GM23338 (cell line): Measurements from ENCODE around the gene GJB3. TPM values are rescaled to one million over a fixed set of nuclear protein-coding genes. Genes with fewer than 3 reads are reported as not detected.

ENCODE experiments used
- ATAC-seq: fragments of 200-7000 bp; cut with Tn5 transposase; 3 replicates; pipeline ENCODE4 v1.9.1; 2020
- DNase-seq: peaks from one replicate; pipeline ENCODE4 v3.0.0-alpha.2; 2015; ENCODE audit warnings: low spot score
- H2AFZ ChIP-seq: fragments of 200-600 bp; sonication (generic); 2 replicates; pipeline ENCODE4 v1.8.0; 2016; ENCODE audit warnings: antibody characterized with exemption, mild to moderate bottlenecking, moderate library complexity
- H3F3A ChIP-seq: fragments of 200-600 bp; sonication (generic); replicated peaks from 2 replicates; pipeline ENCODE4 v1.8.0; 2017; ENCODE audit warnings: antibody characterized with exemption, mixed run types, low read depth
- H3K27ac ChIP-seq: fragments of 200-600 bp; sonication (generic); 2 replicates; pipeline ENCODE4 v1.6.1; 2016; ENCODE audit warnings: low read depth
- H3K27me3 ChIP-seq: fragments of 200-600 bp; sonication (generic); 2 replicates; pipeline ENCODE4 v1.8.0; 2016; ENCODE audit warnings: mild to moderate bottlenecking, mixed run types, moderate library complexity; ENCODE audit not compliant: insufficient read depth
- H3K36me3 ChIP-seq: fragments of 200-600 bp; sonication (generic); 2 replicates; pipeline ENCODE4 v1.8.0; 2016; ENCODE audit warnings: mild to moderate bottlenecking; ENCODE audit not compliant: insufficient read depth
- H3K4me1 ChIP-seq: fragments of 200-600 bp; sonication (generic); 2 replicates; pipeline ENCODE4 v1.8.0; 2016; ENCODE audit warnings: mild to moderate bottlenecking, moderate library complexity; ENCODE audit not compliant: insufficient read depth
- H3K4me2 ChIP-seq: fragments of 200-600 bp; sonication (generic); 2 replicates; pipeline ENCODE4 v1.7.1; 2017; ENCODE audit warnings: mixed run types
- H3K4me3 ChIP-seq: fragments of 200-600 bp; sonication (generic); 2 replicates; pipeline ENCODE4 v1.6.1; 2016; ENCODE audit warnings: mixed run types
- H3K79me2 ChIP-seq: fragments of 200-600 bp; sonication (generic); replicated peaks from 2 replicates; pipeline ENCODE4 v1.8.0; 2017; ENCODE audit warnings: mild to moderate bottlenecking; ENCODE audit not compliant: insufficient read depth
- H3K9me2 ChIP-seq: fragments of 200-600 bp; sonication (generic); 2 replicates; pipeline ENCODE4 v1.8.0; 2017; ENCODE audit not compliant: insufficient read depth
- H4K20me1 ChIP-seq: fragments of 200-600 bp; sonication (generic); replicated peaks from 2 replicates; pipeline ENCODE4 v1.8.0; 2017; ENCODE audit warnings: mild to moderate bottlenecking; ENCODE audit not compliant: insufficient read depth
- H3K27ac Mint-ChIP-seq: 2 replicates; pipeline ENCODE4 v1.8.0; 2020; ENCODE audit warnings: inconsistent platforms, mild to moderate bottlenecking, moderate library complexity, mixed read lengths
- H3K27me3 Mint-ChIP-seq: 3 replicates; pipeline ENCODE4 v1.8.0; 2022; ENCODE audit warnings: low read depth, mild to moderate bottlenecking, moderate library complexity, mixed read lengths, inconsistent platforms; ENCODE audit not compliant: insufficient read depth, poor library complexity
- H3K36me3 Mint-ChIP-seq: 3 replicates; pipeline ENCODE4 v1.8.0; 2021; ENCODE audit warnings: low read depth, mild to moderate bottlenecking, inconsistent platforms, moderate library complexity, mixed read lengths
- H3K4me1 Mint-ChIP-seq: 3 replicates; pipeline ENCODE4 v1.8.0; 2020; ENCODE audit warnings: mild to moderate bottlenecking, inconsistent platforms, mixed read lengths
- H3K4me3 Mint-ChIP-seq: 3 replicates; pipeline ENCODE4 v1.8.0; 2021; ENCODE audit warnings: moderate library complexity, mild to moderate bottlenecking, inconsistent platforms, mixed read lengths
- H3K9me3 Mint-ChIP-seq: 3 replicates; pipeline ENCODE4 v1.8.0; 2020; ENCODE audit warnings: moderate library complexity, mild to moderate bottlenecking, inconsistent platforms, mixed read lengths
- CREB1 ChIP-seq: fragments of 250-450 bp; sonication (Bioruptor Pico); IDR thresholded peaks from 2 replicates; pipeline ENCODE4 v1.5.0; 2020; ENCODE audit warnings: low read depth, mild to moderate bottlenecking, moderate library complexity
- CTCF ChIP-seq, 2 experiments: fragments of 200-600 bp in 1 of 2; sonication (generic) in 1 of 2; conservative IDR thresholded peaks; 2 replicates each; pipeline versions ENCODE4 v1.5.1 to v1.6.1; 2016 to 2017; ENCODE audit warnings: antibody characterized with exemption in 2 of 2, low read depth in 2 of 2, mild to moderate bottlenecking in 2 of 2, moderate library complexity in 1 of 2
- ETS1 ChIP-seq: IDR thresholded peaks from 2 replicates; pipeline ENCODE4 v1.6.1; 2016; ENCODE audit warnings: antibody characterized with exemption
- EZH2 ChIP-seq: fragments of 200-600 bp; sonication (generic); IDR thresholded peaks from one replicate; pipeline ENCODE4 v1.8.0; 2017; ENCODE audit warnings: antibody characterized with exemption, mild to moderate bottlenecking, low read depth; ENCODE audit not compliant: unreplicated experiment
- EZH2phosphoT487 ChIP-seq: fragments of 200-600 bp; sonication (generic); IDR thresholded peaks from one replicate; pipeline ENCODE4 v1.8.1; 2018; ENCODE audit warnings: antibody characterized with exemption; ENCODE audit not compliant: unreplicated experiment
- JUNB ChIP-seq: IDR thresholded peaks from one replicate; pipeline ENCODE4 v1.6.1; 2016; ENCODE audit warnings: antibody characterized with exemption; ENCODE audit not compliant: unreplicated experiment
- NANOG ChIP-seq: IDR thresholded peaks from 2 replicates; pipeline ENCODE4 v1.6.1; 2016; ENCODE audit warnings: antibody characterized with exemption, borderline replicate concordance
- POLR2AphosphoS5 ChIP-seq: IDR thresholded peaks from 2 replicates; pipeline ENCODE4 v1.6.1; 2016; ENCODE audit warnings: antibody characterized with exemption, low read depth
- REST ChIP-seq: IDR thresholded peaks from one replicate; pipeline ENCODE4 v1.6.1; 2018; ENCODE audit warnings: antibody characterized with exemption; ENCODE audit not compliant: unreplicated experiment
- STAT1 ChIP-seq: IDR thresholded peaks from one replicate; pipeline ENCODE4 v1.6.1; 2016; ENCODE audit warnings: antibody characterized with exemption; ENCODE audit not compliant: unreplicated experiment
- ZNF114 ChIP-seq: fragments of 250-450 bp; sonication (Bioruptor Pico); IDR thresholded peaks from 2 replicates; pipeline ENCODE4 v1.5.0; 2020; ENCODE audit warnings: mild to moderate bottlenecking, moderate library complexity
- ZNF331 ChIP-seq: fragments of 250-450 bp; sonication (Bioruptor Pico); IDR thresholded peaks from 2 replicates; pipeline ENCODE4 v1.5.0; 2020; ENCODE audit warnings: low read depth, mild to moderate bottlenecking, moderate library complexity
- ZNF462 ChIP-seq: fragments of 250-450 bp; sonication (Bioruptor Pico); IDR thresholded peaks from 2 replicates; pipeline ENCODE4 v1.5.0; 2020; ENCODE audit warnings: mild to moderate bottlenecking, moderate library complexity
- polyA plus RNA-seq: library from polyadenylated mRNA; unstranded; fragments of >200 nt; fragmentation: Nextera tagmentation; extraction: Ambion mirVana; gene quantifications from 2 replicates; pipeline ENCODE4 v1.2.1, GENCODE V29; 2016
- total RNA-seq: library from RNA; depleted of rRNA; stranded (reverse); fragments of >200 nt; shearing (Covaris generic); gene quantifications from 2 replicates; pipeline ENCODE4 v1.2.3, GENCODE V29; 2014

The GJB3 gene
- total and polyA plus RNA-seq, 2 experiments from 2014 or later = 0.26 to 0.31 TPM

GRCh38 chr1:34749992-34750391 lies 31.0 kb upstream of the GJB3 start:
- Mint-ChIP-seq H3K27me3 (peaks cover 4% of the 10 kb centered on the region), H3K9me3 (no peaks in the 10 kb centered on the region), H3K27ac (no peak overlapping the region), H3K4me1 (peaks cover 15% of the 10 kb centered on the region; the same call in 2 of the 3 replicates), H3K36me3 (no peaks in the 10 kb centered on the region), H3K4me3 (no peak overlapping the region)
- ATAC-seq (peak; percentile 16; the same call in 1 of the 3 replicates), DNase-seq (no peak)
- H2AFZ ChIP-seq = peak overlapping the region; percentile 1; the same call in 1 of the 2 replicates
- H3K27ac ChIP-seq = no peak overlapping the region
- no peak overlapping the region for H3K4me3 ChIP-seq
- 0 out of 2 replicates have a peak, but pooled peaks cover 3% of the 10 kb centered on the region for H3K4me1 ChIP-seq
- H3K36me3 ChIP-seq = no peaks in the 10 kb centered on the region
- no peaks in the 10 kb centered on the region for H3K79me2 ChIP-seq
- H3K27me3 ChIP-seq = no peaks in the 10 kb centered on the region
- H3F3A ChIP-seq = no peaks in the 10 kb centered on the region
- TF ChIP-seq STAT1 (no peak), EZH2phosphoT487 (no peak), JUNB (no peak), ZNF331 (CRISPR knock-in tag) (no peak), EZH2 (no peak), ETS1 (no peak), ZNF462 (CRISPR knock-in tag) (no peak), POLR2AphosphoS5 (no peak), CREB1 (CRISPR knock-in tag) (no peak), CTCF (conservative IDR thresholded peaks at IDR 0.05; ENCODE audit: low read depth in 2 of 2) (no peak), NANOG (no peak), REST (no peak), ZNF114 (CRISPR knock-in tag) (no peak)
- H4K20me1 ChIP-seq = no peaks in the 10 kb centered on the region
- H3K9me2 ChIP-seq = 0 out of 2 replicates have a peak, but pooled peaks cover 4% of the 10 kb centered on the region
- no peak overlapping the region for H3K4me2 ChIP-seq
